ENCODE data around the gene CDH12. TPM values are rescaled to one million over a fixed set of nuclear protein-coding genes. Genes with fewer than 3 reads are reported as not detected.

CDH12 gene
- total RNA-seq, 2 donors from 2014 or later, result not detected

- no peaks in the 10 kb centered on the region for H3K9me3 ChIP-seq
- no peaks in the 10 kb centered on the region for H3K36me3 ChIP-seq
- TF ChIP-seq, protein P1, sequence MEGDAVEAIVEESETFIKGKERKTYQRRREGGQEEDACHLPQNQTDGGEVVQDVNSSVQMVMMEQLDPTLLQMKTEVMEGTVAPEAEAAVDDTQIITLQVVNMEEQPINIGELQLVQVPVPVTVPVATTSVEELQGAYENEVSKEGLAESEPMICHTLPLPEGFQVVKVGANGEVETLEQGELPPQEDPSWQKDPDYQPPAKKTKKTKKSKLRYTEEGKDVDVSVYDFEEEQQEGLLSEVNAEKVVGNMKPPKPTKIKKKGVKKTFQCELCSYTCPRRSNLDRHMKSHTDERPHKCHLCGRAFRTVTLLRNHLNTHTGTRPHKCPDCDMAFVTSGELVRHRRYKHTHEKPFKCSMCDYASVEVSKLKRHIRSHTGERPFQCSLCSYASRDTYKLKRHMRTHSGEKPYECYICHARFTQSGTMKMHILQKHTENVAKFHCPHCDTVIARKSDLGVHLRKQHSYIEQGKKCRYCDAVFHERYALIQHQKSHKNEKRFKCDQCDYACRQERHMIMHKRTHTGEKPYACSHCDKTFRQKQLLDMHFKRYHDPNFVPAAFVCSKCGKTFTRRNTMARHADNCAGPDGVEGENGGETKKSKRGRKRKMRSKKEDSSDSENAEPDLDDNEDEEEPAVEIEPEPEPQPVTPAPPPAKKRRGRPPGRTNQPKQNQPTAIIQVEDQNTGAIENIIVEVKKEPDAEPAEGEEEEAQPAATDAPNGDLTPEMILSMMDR (IDR thresholded peaks at IDR 0.05), result no peak
- no peak for DNase-seq (ENCODE audit: low spot score)
- H3K4me1 ChIP-seq, result no peaks in the 10 kb centered on the region
- no peak overlapping the region for H3K4me3 ChIP-seq
- no peak overlapping the region for H3K27ac ChIP-seq
- no peaks in the 10 kb centered on the region for H3K27me3 ChIP-seq
Measured at GRCh38 chr5:21847300-21847699, 1005.8 kb downstream of the CDH12 start.

DNA sequence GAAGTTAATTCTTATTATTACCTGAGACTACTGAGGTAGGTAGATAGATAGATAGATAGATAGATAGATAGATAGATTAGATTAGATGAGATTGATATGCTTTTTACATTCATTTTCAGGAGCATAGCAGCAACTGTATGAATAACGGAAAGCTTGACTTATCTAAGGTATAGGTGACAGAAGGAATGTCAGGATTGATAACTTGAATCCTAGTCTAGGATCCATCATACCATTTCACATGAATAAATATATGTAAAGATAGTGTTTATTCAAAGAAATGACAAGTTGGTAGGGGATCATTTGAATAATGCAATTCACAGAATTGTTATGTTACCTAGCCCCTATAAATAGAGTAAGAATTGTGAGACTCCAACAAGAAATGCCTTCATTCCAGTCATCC is 1008.2 kb downstream of the CDH12 start:
- Histone ChIP-seq H3K36me3 (no peaks in the 10 kb centered on the region), H3K27ac (no peak overlapping the region), H3K27me3 (no peaks in the 10 kb centered on the region), H3K9me3 (no peaks in the 10 kb centered on the region), H3K4me3 (no peak overlapping the region), H3K4me1 (no peaks in the 10 kb centered on the region)
- TF ChIP-seq, protein P1 (IDR thresholded peaks at IDR 0.05), result no peak
- no peak for DNase-seq (ENCODE audit: low spot score)

DNA sequence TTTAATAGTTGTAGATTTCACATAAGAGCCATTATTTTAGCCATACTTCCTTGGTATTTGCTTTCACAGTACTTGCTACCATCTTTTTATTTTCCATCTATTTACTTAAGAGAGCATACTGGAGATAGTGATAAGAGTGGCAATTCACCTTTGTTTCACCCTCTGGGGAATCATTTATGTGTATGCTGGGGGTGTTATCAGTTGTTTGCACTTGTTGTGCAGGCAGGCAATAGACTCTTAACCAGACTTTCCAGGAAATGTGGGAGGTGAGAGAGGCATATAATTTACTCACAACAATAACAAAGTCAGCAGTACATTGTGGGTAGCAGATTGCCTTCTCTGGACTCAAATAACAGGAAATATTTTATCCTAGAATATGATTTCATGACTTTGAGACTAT is 1018.3 kb downstream of the CDH12 start:
- no peaks in the 10 kb centered on the region for H3K9me3 ChIP-seq

DNA sequence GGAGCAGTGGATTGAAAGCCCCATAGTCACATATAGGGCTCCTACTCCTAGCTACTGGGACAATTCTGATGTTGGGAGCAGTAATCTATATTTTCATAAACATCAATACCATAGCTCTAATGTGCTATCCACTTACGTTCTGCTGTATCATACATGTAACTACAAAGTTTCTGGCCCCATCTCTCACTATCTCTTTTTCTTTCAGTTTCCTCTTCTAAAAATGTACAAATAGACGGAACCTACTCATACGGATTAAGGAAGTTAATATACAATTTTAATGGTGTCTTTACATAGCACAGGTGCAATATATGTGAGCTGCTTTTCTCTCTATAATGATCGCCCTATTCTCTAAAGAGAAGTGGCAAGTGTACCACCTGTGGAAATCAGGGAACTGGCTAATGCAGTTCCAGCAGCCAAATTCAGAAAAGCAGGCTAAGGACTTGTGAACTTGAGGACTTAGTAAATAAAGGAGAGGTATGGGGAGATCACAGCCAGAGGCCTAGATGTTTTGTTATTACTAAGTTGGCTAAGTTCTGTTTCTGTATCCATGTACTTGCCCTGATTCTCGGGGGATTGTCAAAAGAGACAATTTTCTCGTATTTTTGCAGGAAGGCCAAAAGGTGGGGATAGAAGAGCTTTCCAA is 1021.9 kb downstream of the CDH12 start:
- Histone ChIP-seq H3K27ac (no peak overlapping the region), H3K9me3 (no peaks in the 10 kb centered on the region), H3K36me3 (no peaks in the 10 kb centered on the region), H3K4me1 (no peaks in the 10 kb centered on the region), H3K4me3 (no peak overlapping the region), H3K27me3 (no peaks in the 10 kb centered on the region)
- no peak for DNase-seq (ENCODE audit: low spot score)
- TF ChIP-seq, protein P1 (IDR thresholded peaks at IDR 0.05), result no peak

More for the DNA sequence above, 1018.3 kb downstream of the CDH12 start:
- H3K27ac ChIP-seq, result no peak overlapping the region
- H3K36me3 ChIP-seq, result no peaks in the 10 kb centered on the region
- H3K4me1 ChIP-seq, result no peaks in the 10 kb centered on the region
- TF ChIP-seq, protein P1 (IDR thresholded peaks at IDR 0.05), result no peak
- no peak for DNase-seq (ENCODE audit: low spot score)
- no peaks in the 10 kb centered on the region for H3K27me3 ChIP-seq
- H3K4me3 ChIP-seq, result no peak overlapping the region

DNA sequence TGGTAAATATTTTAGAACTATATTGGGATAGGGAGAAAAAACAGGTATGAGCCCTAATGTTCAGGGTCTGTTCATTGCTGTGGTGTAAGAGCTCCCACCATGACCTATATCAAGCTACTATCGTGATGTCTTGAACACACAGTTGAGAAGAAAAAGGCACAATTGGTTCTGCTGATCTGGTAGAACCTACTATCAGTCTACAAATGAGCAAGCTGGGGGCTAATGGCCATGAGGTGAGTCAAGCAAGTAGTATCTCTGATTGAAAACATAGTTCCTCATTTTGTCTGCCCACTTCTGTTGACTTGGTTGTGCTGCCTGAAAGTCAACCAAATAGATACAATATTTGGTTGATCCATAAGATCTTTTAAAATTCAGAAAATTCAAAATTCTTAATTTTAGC is 1026.3 kb downstream of the CDH12 start:
- Histone ChIP-seq H3K36me3 (no peaks in the 10 kb centered on the region), H3K27me3 (no peaks in the 10 kb centered on the region), H3K4me3 (no peak overlapping the region), H3K27ac (no peak overlapping the region), H3K4me1 (no peaks in the 10 kb centered on the region), H3K9me3 (no peaks in the 10 kb centered on the region)
- DNase-seq (ENCODE audit: low spot score), result no peak
- TF ChIP-seq, protein P1 (IDR thresholded peaks at IDR 0.05), result no peak

GRCh38 chr5:21823588-21823987 is 1029.6 kb downstream of the CDH12 start:
- TF ChIP-seq, protein P1 (IDR thresholded peaks at IDR 0.05), result no peak
- no peak for DNase-seq (ENCODE audit: low spot score)
- Histone ChIP-seq H3K9me3 (no peaks in the 10 kb centered on the region), H3K4me3 (no peak overlapping the region), H3K36me3 (no peaks in the 10 kb centered on the region), H3K4me1 (no peaks in the 10 kb centered on the region), H3K27ac (no peak overlapping the region), H3K27me3 (no peaks in the 10 kb centered on the region)
